ENCODE results near the gene APOC4.
A peak's percentile ranks its signal among the peaks of the same experiment; 100 is the strongest.
"Not testable (repeated sequence)": the region's sequence is repeated elsewhere in the genome, so short reads cannot be mapped to it uniquely, and the experiment has no call there.

Gene APOC4

GRCh38 chr19:44924243-44924725 is 17.8 kb upstream of the APOC4 start:
- no peak for DNase-seq

- no peak for DNase-seq
These were observed 16.7 kb upstream of the APOC4 start for GRCh38 chr19:44925114-44925891.

- not testable (repeated sequence) for DNase-seq
These were observed 15.6 kb upstream of the APOC4 start for GRCh38 chr19:44926245-44927077.

GRCh38 chr19:44927746-44928145 is 14.3 kb upstream of the APOC4 start:
- DNase-seq, result no peak

- no peak for DNase-seq
These were observed 11.9 kb upstream of the APOC4 start for GRCh38 chr19:44930088-44930487.

GRCh38 chr19:44931541-44931940 is 10.5 kb upstream of the APOC4 start:
- no peak for DNase-seq

GRCh38 chr19:44939668-44940067 is 2.4 kb upstream of the APOC4 start:
- no peak for DNase-seq

- no peak for DNase-seq
These were observed 1.8 kb downstream of the APOC4 start for GRCh38 chr19:44943801-44944249.

- DNase-seq, result no peak
These were observed 5.1 kb downstream of the APOC4 start for GRCh38 chr19:44947041-44947581.

GRCh38 chr19:44948237-44948636 is 6.2 kb downstream of the APOC4 start:
- no peak for DNase-seq

- no peak for DNase-seq
These were observed 6.8 kb downstream of the APOC4 start for GRCh38 chr19:44948763-44949374.

GRCh38 chr19:44949550-44949949 is 7.5 kb downstream of the APOC4 start:
- no peak for DNase-seq

GRCh38 chr19:44951179-44952159 is 9.4 kb downstream of the APOC4 start:
- peak; percentile 0 for DNase-seq

GRCh38 chr19:44954278-44954648 is 12.2 kb downstream of the APOC4 start:
- no peak for DNase-seq

- DNase-seq, result peak; percentile 79
These were observed 12.8 kb downstream of the APOC4 start, which contains the start of gene CLPTM1 for GRCh38 chr19:44954649-44955504. CLPTM1 (plus strand) TSS chr19:44955380; CDS start chr19:44955396, 16 bp downstream.

GRCh38 chr19:44955505-44956439 is 13.7 kb downstream of the APOC4 start:
- no peak for DNase-seq

- no peak for DNase-seq
These were observed 15.5 kb downstream of the APOC4 start for GRCh38 chr19:44957526-44957925.

GRCh38 chr19:44958090-44958489 is 16.1 kb downstream of the APOC4 start:
- DNase-seq, result no peak

GRCh38 chr19:44959691-44960090 is 17.7 kb downstream of the APOC4 start:
- DNase-seq, result no peak

Measured in NCI-H524 treated with DMSO at 0.1 percent for 48 hours (cell line).